Dendritic cell treated with granulocyte-macrophage colony-stimulating factor and Interleukin-4, amounts not matched to agents 40 ng/mL and 50 ng/mL, for 4 days (primary cell): ENCODE measurements around the gene SPIB.
"Not testable (repeated sequence)": the region's sequence is repeated elsewhere in the genome, so short reads cannot be mapped to it uniquely, and the experiment has no call there.

Experiments used
- H3K27ac Mint-ChIP-seq: one replicate; pipeline ENCODE4 v1.8.0; 2022; ENCODE audit warnings: mild to moderate bottlenecking, mixed read lengths
- H3K27me3 Mint-ChIP-seq: one replicate; pipeline ENCODE4 v1.8.0; 2022; ENCODE audit warnings: mild to moderate bottlenecking, mixed read lengths
- H3K36me3 Mint-ChIP-seq: one replicate; pipeline ENCODE4 v1.8.0; 2022; ENCODE audit warnings: low read depth, mixed read lengths
- H3K4me1 Mint-ChIP-seq: one replicate; pipeline ENCODE4 v1.8.0; 2022; ENCODE audit warnings: low read depth, mixed read lengths
- H3K4me3 Mint-ChIP-seq: one replicate; pipeline ENCODE4 v1.8.0; 2022; ENCODE audit warnings: mild to moderate bottlenecking, moderate library complexity, mixed read lengths
- H3K9me3 Mint-ChIP-seq: one replicate; pipeline ENCODE4 v1.8.0; 2022; ENCODE audit warnings: mixed read lengths
- intact Hi-C: fragments of 100-400 bp; cut with micrococcal nuclease; formaldehyde crosslinking; loops from one replicate; pipeline ENCODE4 v1.15.0; 2022

Gene SPIB

DNA sequence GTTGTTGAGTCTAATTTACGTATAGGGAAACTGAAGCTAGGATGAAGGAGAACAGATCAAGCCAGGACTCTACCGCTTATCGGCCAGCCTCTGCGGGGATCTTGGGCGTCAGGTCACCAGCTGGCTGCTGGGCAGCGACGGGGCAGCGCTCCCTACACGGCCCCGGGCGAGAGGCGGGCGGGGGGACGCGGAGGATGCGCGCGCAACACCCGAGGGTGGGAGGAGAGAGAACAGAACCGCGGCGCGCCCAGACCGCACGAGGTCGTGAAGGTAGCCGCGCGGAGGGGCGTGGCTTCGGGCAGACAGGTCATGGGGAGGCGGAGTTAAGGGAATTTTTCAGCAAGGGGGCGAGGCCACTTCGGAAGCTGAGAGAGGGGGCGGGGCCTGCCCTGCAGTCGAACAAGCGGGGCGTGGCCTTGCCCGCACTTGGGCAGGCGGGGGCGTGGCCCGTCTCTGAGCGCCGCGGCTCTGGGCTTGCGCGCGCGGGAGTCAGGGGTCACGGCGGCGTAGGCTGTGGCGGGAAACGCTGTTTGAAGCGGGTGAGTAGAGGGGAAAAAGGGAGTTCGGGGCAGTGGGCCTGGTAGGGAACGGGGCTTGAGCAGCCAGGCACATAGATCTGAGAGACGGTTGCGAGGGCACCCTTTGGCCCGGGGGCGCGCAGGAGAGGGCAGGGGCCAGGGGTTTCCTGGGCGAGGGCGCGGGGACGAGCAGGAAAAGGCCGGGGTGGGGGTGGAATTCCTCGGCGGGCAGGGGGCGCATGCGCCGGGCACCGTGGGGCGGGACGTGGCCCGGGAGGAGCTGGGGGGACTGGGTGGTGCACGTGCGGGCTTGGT lies 34.7 kb upstream of the SPIB start, which contains the start of gene POLD1:
Gene POLD1 (plus strand): TSS at position 496 of the 833 bp plus-strand sequence. CDS start 14,505 bp downstream, outside the sequence.
- Mint-ChIP-seq H3K36me3 (peaks cover 67% of the 10 kb centered on the region), H3K4me3 (peak within 1 kb of the TSS; percentile 87), H3K9me3 (no peaks in the 10 kb centered on the region), H3K4me1 (peaks cover 78% of the 10 kb centered on the region), H3K27me3 (no peaks in the 10 kb centered on the region), H3K27ac (peak within 1 kb of the TSS; percentile 94)
- intact Hi-C loops = loop anchor here (1.0 kb wide), 2 partner anchors 8 to 47 kb away; partner anchors contain the start of gene NR1H2

DNA sequence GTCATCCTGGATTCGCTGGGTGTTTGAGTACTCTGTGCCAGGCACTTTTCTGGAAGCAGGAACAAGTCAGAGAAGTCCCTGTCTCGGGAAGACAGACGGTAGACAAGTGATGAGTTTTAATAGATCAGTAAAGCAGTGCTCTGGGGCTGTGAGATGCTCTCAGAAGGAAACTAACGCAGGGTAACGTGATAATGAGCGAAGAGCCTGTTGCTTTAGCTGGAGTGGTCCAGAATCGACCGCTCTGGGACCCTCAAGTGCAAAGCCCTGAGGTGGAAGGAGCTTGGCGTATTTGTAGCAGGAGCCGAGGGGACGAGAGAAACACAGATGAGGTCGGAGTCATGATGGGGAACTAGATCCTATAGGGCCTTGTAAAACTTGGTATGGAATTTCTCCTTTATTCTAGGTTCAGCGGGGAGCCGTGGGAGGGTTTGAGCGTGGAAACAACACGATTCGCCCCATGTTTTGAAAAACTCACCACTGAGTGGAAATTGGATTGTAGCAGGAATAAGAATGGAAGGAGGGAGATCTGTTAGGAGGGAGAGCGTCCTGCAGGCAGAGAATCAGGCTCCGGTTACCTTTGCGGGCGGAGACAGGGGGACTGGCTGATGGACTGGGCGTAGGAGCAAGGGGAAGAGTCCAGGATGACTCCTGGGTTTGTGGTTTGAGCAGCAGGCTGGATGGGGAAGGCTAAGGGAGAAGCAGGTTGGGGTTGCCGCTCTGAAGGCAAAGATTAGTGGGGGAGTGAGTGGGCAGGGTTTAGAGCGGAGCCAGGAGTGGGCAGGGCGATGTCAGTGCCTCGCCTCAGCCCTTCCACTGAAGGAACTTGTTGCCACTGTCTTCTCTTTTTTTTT lies 33.8 kb upstream of the SPIB start:
- peak overlapping the region; percentile 87 for H3K4me3 Mint-ChIP-seq
- H3K27me3 Mint-ChIP-seq = no peaks in the 10 kb centered on the region
- peaks cover 58% of the 10 kb centered on the region for H3K36me3 Mint-ChIP-seq
- H3K4me1 Mint-ChIP-seq = peaks cover 69% of the 10 kb centered on the region
- H3K27ac Mint-ChIP-seq = peak overlapping the region; percentile 94
- no peaks in the 10 kb centered on the region for H3K9me3 Mint-ChIP-seq
- intact Hi-C loops = loop anchor here (1.0 kb wide), 2 partner anchors 9 to 46 kb away; partner anchors contain the start of gene NR1H2

DNA sequence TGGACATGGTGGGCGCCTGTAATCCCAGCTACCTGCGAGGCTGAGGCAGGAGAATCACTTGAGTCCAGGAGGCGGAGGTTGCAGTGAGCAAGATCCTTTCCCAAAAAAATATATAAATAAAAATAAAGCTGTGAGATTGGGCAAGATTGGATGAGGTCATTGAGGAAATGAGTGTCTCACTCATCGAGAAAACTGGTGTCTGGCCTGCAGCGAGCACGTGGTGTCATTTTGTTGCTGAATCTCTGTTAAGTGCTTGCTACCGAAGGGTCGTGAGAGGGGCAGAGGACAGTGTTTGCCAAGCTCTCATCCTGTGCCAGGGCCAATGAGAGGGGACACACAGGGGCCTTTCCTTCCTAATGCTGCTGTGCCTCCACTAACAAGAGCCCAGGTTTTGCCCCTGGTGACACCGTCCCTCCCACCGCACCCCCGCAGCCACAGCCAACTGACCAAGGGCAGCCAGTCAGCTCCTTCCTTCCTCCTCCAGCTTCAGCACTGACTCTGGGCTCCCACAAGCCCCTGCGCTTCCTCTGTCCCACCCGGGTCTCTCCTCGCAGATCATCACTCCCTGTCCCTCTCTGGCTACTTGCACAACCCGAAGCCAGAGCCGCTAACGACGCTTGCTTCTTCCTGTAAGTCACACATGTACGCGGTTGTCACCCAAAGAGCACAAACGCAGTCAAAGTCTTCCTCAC lies 31.4 kb upstream of the SPIB start:
- H3K4me3 Mint-ChIP-seq = peak overlapping the region; percentile 68
- no peaks in the 10 kb centered on the region for H3K27me3 Mint-ChIP-seq
- H3K4me1 Mint-ChIP-seq = peaks cover 57% of the 10 kb centered on the region
- intact Hi-C loops = no loop called here
- H3K27ac Mint-ChIP-seq = peak overlapping the region; percentile 94
- H3K36me3 Mint-ChIP-seq = peaks cover 51% of the 10 kb centered on the region
- H3K9me3 Mint-ChIP-seq = no peaks in the 10 kb centered on the region

DNA sequence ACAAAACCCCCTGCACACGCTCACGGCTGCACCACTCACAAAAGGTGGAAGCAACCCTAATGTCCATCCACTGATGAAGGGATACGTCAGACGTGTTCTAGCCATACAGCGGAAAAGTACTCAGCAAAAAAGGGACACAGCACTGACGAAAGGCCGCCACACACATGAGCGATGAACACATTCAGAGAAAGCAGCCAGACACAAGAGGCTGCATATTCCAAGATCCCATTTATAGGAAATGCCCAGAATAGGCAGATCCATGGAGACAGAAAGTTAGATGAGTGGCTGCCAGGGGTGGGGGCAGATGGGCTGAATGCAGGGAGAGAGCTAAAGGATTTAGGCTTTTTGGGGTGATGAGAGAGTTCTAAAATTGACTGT lies 30.9 kb upstream of the SPIB start:
- peaks cover 57% of the 10 kb centered on the region for H3K4me1 Mint-ChIP-seq
- intact Hi-C loops = no loop called here

DNA sequence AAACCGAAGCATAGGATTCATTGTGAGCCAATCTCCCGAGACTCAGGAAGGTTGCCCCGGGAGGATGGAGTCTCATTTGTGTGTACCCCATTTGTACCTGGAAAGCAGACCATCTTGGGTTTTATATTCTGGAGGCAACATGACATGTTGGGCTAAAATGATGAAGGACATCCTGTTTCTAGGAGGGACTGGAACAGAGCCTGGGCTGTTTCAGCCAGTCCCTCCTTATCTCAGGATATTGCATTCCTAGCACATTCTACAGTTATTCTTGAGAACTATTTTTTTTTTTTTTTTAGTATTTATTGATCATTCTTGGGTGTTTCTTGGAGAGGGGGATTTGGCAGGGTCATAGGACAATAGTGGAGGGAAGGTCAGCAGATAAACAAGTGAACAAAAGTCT lies 28.4 kb upstream of the SPIB start:
- peaks cover 55% of the 10 kb centered on the region for H3K36me3 Mint-ChIP-seq
- H3K9me3 Mint-ChIP-seq, intact Hi-C loops, H3K4me3 Mint-ChIP-seq, H3K27me3 Mint-ChIP-seq, H3K27ac Mint-ChIP-seq: not testable (repeated sequence)
- H3K4me1 Mint-ChIP-seq = peaks cover 42% of the 10 kb centered on the region

More for the DNA sequence above, 30.9 kb upstream of the SPIB start:
- peak overlapping the region; percentile 94 for H3K27ac Mint-ChIP-seq
- no peaks in the 10 kb centered on the region for H3K27me3 Mint-ChIP-seq
- peaks cover 51% of the 10 kb centered on the region for H3K36me3 Mint-ChIP-seq
- no peaks in the 10 kb centered on the region for H3K9me3 Mint-ChIP-seq
- peak overlapping the region; percentile 68 for H3K4me3 Mint-ChIP-seq

DNA sequence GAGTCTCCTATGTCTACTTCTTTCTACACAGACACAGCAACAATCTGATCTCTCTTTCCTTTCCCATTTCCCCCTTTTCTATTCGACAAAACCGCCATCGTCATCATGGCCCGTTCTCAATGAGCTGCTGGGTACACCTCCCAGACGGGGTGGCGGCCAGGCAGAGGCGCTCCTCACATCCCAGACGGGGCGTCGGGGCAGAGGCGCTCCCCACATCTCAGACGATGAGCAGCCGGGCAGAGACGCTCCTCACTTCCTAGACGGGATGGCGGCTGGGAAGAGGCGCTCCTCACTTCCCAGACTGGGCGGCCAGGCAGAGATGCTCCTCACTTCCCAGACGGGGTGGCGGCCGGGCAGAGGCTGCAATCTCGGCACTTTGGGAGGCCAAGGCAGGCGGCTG lies 27.8 kb upstream of the SPIB start:
- H3K27me3 Mint-ChIP-seq, H3K9me3 Mint-ChIP-seq, H3K27ac Mint-ChIP-seq, H3K4me3 Mint-ChIP-seq, intact Hi-C loops: not testable (repeated sequence)
- Mint-ChIP-seq H3K36me3 (peaks cover 61% of the 10 kb centered on the region), H3K4me1 (peaks cover 36% of the 10 kb centered on the region)

DNA sequence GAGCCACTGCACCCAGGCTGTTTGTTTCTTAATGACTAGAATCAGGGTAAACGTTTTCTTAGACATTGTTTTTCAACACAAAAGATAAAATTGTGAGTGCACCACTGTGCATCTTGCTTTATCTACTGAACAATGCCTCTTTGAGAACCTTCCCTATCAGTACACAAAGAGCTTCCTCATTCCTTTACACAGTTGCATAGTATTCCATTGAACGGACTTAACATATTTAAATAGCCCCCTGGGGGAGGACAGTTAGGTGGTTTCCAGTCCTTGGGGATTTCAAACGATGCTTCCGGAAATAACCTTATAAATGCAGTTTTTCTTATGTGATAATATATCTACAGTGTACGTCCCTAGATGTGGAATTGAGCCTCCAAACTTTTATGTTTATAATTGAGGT lies 26.0 kb upstream of the SPIB start:
- no peak overlapping the region for H3K4me3 Mint-ChIP-seq
- H3K9me3 Mint-ChIP-seq = no peaks in the 10 kb centered on the region
- intact Hi-C loops = no loop called here
- peaks cover 20% of the 10 kb centered on the region for H3K4me1 Mint-ChIP-seq
- no peak overlapping the region for H3K27ac Mint-ChIP-seq
- H3K27me3 Mint-ChIP-seq = no peaks in the 10 kb centered on the region
- H3K36me3 Mint-ChIP-seq = peaks cover 57% of the 10 kb centered on the region

DNA sequence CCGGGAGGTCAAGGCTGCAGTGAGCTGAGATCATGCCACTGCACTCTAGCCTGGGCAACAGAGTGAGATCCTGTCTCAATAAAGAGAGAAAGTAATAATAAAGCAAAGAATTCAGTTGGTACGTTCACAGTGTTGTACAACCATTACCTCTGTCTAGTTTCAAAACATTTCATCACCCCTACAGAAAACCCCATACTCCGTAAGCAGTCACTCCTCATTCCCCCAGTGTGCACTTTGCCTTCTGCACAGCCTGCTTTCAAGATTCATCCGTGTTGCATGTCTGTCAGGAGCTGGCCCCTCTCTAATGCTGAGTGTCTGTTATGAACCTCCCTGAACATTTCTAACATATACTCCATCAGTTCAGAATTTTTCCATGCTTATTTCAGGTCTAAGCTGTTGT lies 25.1 kb upstream of the SPIB start:
- H3K4me3 Mint-ChIP-seq = no peak overlapping the region
- no peak overlapping the region for H3K27ac Mint-ChIP-seq
- peaks cover 11% of the 10 kb centered on the region for H3K4me1 Mint-ChIP-seq
- H3K36me3 Mint-ChIP-seq = peaks cover 63% of the 10 kb centered on the region
- H3K27me3 Mint-ChIP-seq = no peaks in the 10 kb centered on the region
- H3K9me3 Mint-ChIP-seq = no peaks in the 10 kb centered on the region
- intact Hi-C loops = no loop called here

DNA sequence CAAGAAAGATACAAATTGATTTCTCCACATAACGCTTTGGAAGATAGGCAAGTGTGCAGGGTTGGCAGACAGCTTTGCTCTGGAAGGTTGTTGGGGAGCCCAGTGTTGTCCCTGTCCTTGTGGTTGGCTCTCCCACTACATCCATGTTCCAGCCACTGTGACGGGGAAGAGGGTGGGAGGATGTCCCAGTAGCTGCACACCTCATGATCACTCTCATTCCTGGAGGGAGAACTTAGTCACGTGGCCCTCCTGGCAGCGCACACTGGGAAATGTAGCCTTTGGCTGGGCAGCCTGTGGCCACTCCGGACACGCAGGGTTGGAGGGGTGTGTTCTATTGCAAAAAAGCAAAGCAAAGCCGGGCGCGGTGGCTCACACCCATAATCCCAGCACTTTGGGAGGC lies 24.7 kb upstream of the SPIB start:
- Mint-ChIP-seq H3K36me3 (peaks cover 67% of the 10 kb centered on the region), H3K9me3 (no peaks in the 10 kb centered on the region), H3K4me1 (peaks cover 10% of the 10 kb centered on the region), H3K27ac (no peak overlapping the region), H3K27me3 (no peaks in the 10 kb centered on the region), H3K4me3 (no peak overlapping the region)
- intact Hi-C loops = no loop called here

DNA sequence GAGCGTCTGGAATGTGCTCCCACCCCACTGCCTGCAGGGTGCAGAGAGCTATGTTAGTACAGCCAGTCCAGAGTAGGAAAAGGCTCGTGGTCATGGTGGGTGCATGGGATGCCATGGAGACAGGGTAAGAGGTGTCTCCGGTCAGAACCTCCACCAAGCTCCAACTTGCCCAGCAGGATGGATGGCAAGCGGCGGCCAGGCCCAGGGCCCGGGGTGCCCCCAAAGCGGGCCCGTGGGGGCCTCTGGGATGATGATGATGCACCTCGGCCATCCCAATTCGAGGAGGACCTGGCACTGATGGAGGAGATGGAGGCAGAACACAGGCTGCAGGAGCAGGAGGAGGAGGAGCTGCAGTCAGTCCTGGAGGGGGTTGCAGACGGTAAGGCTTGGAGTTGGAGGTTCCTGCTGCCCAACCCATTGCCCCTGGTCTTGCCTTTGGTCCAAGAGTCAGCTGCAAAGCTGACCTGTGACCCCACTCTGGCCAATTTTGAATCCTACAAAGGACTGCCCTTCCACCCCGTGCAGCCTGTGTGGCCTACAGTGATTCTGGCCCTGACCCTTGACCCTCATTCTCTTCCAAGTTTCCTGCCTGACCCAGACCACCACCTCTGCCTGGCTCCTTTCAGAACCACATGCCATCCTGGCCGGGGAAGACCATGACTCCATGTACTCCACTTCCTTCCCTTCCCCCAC lies 19.9 kb upstream of the SPIB start:
- Mint-ChIP-seq H3K27ac (no peak overlapping the region), H3K9me3 (no peaks in the 10 kb centered on the region), H3K4me1 (peaks cover 4% of the 10 kb centered on the region), H3K27me3 (no peaks in the 10 kb centered on the region), H3K4me3 (no peak overlapping the region), H3K36me3 (peaks cover 74% of the 10 kb centered on the region)
- intact Hi-C loops = no loop called here

DNA sequence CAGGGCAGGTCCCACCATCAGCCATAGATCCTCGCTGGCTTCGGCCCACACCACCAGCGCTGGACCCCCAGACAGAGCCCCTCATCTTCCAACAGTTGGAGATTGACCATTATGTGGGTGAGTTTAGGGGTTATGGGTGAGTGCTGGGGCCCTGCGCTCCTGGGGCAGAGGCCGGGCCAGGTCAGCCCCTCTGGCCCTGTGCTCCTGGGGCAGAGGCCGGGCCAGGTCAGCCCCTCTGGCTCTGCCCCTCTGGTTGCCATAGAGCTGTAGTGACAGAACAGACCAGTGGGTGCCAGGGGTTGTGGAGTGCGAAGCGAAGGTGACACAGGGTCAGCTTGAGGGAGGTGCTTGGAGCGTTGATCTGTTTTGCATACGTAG lies 19.4 kb upstream of the SPIB start:
- H3K4me3 Mint-ChIP-seq = no peak overlapping the region
- H3K9me3 Mint-ChIP-seq = no peaks in the 10 kb centered on the region
- intact Hi-C loops = no loop called here
- H3K27me3 Mint-ChIP-seq = no peaks in the 10 kb centered on the region
- H3K36me3 Mint-ChIP-seq = peaks cover 74% of the 10 kb centered on the region
- no peaks in the 10 kb centered on the region for H3K4me1 Mint-ChIP-seq
- H3K27ac Mint-ChIP-seq = no peak overlapping the region

DNA sequence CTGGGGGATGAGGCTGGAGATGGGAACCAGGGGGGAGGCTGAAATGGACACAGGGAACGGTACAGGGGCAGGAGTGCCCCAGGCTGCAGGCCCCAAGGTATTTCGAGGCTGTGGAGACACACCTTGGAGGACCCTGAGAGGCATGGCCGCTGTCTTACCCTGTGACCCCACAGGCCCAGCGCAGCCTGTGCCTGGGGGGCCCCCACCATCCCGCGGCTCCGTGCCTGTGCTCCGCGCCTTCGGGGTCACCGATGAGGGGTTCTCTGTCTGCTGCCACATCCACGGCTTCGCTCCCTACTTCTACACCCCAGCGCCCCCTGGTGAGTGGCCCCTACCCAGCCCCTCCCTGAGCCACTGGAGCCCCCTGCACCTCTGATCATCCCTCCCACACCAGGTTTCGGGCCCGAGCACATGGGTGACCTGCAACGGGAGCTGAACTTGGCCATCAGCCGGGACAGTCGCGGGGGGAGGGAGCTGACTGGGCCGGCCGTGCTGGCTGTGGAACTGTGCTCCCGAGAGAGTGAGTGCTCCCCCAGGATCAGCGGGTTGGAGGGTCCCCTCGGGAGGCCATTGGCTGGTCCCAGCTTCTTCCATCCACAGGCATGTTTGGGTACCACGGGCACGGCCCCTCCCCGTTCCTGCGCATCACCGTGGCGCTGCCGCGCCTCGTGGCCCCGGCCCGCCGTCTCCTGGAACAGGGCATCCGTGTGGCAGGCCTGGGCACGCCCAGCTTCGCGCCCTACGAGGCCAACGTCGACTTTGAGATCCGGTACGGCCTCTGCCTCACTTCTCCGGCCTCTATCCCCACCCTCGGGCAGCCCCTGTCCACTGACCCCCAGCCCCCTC lies 16.9 kb upstream of the SPIB start:
- no peak overlapping the region for H3K4me3 Mint-ChIP-seq
- no peaks in the 10 kb centered on the region for H3K27me3 Mint-ChIP-seq
- peaks cover 85% of the 10 kb centered on the region for H3K36me3 Mint-ChIP-seq
- H3K27ac Mint-ChIP-seq = no peak overlapping the region
- intact Hi-C loops = no loop called here
- H3K4me1 Mint-ChIP-seq = no peaks in the 10 kb centered on the region
- no peaks in the 10 kb centered on the region for H3K9me3 Mint-ChIP-seq
